Central memory CD4-positive, alpha-beta T cell (primary cell): ENCODE results near the gene MAP3K4.
A peak's percentile ranks its signal among the peaks of the same experiment; 100 is the strongest.

Experiments
- DNase-seq: peaks from one replicate; pipeline ENCODE4 v3.0.0; 2022

The MAP3K4 gene

GRCh38 chr6:161128680-161129196, 137.2 kb downstream of the MAP3K4 start:
- DNase-seq, result peak; percentile 24

DNA sequence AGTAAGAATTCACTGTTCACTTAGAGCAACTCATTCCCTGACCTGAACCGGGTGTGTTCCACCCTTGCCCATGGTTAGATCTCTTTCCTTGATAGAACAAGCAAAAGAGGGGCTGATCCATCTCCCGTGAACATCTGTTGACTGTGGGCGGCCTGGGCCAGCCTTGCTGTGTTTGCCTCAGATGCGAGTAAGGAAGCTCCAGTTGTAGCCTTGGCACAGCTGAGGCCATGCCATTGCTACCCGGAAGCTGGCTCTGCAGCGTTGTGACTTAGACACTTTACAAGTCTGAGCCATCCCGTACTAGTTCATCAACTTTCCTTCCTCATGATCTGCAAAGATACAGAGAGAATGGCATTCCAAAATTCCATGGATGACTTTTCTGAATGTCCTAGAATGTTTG, 139.0 kb downstream of the MAP3K4 start:
- no peak for DNase-seq

DNA sequence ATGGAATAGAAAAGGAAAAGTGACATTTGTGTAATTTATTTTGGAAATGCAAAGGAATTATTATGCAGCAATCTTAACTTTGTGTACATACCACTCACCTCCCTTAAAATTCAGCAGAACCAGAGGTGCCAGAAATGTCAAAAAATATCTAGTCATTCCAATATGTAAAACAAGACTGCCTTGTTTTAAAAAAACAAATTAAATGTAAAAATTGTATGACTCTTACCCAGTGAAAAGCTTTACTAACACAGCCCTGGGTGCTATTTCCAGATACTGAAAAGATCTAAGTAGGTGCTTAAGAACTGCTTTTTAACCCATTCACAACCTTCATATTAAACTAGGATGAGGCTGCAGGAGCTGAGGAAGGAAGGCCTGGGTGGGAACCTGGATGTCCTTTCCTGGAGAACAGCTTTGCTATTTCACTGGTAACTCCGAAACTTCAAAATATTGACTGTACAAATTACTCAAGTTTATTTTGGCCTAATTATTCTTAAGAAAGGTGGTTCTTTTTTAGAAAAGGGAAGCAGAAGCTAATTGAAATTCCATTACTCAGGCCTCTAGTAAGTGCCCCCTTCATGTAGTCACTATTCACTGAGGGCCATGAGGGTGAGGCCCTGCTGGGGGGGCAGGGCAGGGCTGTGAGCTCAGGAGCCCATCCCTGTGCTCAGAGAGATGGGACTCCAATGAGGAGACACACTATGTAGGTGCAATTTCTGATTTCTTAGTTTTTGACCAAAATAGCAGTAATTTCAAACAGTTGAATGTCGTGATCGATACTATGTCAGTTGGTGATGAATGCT, 139.6 kb downstream of the MAP3K4 start:
- DNase-seq, result no peak

DNA sequence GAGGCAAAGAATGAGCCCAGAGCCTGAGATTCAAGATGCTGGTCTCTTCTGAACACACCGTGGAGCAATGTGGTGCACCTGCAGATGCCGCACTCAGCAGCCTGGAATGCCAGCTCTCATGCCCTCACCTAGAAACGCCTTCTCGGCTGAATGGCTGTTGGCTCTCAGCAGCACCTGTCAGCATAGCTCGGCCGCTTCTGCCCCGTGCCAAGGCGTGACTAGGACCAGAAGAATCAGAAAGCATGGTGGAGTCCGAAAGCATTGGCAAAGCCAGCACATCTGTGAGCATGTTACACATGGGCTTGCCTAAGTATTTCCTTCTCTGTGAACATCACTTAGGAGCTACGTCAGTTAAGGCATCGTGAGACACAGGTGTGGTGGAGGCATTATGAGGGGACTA, 140.8 kb downstream of the MAP3K4 start:
- DNase-seq, result no peak

- no peak for DNase-seq
These were observed 142.4 kb downstream of the MAP3K4 start for GRCh38 chr6:161133963-161134362.

- no peak for DNase-seq
These were observed 143.2 kb downstream of the MAP3K4 start for GRCh38 chr6:161134550-161135298.

DNA sequence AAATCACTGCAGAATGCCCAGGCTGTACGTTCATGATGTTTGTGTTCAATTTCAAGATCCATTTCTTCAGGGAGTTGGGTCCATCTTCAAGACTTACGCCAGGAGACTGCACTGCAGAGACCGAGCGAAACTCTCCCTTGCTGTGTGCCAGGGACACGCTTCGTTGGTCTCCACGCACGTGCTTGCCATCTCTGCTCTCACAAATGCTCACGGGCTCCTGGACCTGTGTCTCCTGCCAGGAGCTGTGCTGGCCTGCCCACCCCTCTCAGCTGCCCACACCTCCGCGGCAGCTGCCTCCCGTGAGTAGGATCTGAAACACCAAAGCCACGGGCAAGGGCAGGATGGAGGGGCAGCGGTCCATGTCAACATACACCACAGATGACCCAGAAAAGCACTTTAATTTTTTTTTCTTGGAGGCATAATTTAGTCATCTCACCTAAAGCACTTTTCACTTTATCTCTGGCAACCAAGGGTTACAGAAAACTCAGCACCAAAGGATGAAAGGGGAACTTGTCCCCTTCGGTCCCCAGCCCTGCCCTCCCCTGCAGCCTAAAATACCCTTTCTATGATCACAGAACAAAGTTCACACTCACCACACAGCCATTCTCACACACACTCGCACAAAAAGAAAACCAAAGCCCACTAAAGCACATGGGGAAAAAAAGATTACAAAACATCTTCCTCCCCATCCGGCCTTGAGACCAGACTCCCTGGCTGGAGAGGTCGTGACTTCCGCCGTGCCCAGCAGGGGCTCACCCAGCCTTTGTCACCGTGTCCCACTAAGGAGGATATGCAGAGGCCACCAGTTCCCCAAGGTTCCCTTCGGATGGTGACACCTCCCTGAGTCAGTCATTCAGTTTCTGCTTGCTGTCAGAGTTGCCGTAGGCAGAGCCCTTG, 144.4 kb downstream of the MAP3K4 start:
- DNase-seq, result no peak

DNA sequence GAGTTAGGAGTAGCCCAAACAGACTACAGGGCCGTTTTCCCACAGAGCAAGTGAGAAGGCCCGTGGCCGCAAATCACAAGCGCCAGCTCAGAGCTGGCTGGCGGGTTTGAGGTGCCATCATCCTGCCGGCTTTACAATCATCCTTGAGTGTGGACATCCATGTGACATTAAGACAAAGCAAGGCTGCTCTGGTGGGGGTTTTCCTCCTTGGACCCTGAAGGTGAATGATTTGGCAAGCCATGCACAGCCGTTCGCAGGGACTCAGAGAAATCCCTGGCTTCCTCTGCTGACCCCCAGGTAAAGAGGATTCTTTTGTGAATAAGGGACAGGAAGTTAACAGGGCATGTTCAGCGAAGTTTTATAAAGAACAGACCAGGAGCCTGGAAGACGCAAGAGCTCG, 145.1 kb downstream of the MAP3K4 start:
- DNase-seq, result no peak

DNA sequence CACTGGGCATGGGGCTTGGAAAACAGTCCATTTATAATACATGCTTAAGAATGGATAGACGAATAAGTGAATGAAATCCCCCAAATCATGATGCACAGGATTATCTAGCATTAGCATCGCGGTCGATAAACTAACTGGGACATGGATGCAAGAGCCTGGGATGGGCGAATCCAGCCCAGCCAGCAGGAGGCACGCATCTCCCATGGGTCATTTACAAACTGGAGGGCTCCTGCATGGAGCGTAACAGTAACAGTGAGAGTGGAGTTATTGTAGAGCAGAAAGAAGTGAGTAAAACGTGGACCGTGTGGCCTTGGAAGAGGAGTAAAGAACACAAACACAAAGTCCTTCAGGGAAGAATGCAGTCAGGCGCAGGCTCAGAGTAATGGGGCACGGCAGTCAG, 145.8 kb downstream of the MAP3K4 start:
- no peak for DNase-seq

DNA sequence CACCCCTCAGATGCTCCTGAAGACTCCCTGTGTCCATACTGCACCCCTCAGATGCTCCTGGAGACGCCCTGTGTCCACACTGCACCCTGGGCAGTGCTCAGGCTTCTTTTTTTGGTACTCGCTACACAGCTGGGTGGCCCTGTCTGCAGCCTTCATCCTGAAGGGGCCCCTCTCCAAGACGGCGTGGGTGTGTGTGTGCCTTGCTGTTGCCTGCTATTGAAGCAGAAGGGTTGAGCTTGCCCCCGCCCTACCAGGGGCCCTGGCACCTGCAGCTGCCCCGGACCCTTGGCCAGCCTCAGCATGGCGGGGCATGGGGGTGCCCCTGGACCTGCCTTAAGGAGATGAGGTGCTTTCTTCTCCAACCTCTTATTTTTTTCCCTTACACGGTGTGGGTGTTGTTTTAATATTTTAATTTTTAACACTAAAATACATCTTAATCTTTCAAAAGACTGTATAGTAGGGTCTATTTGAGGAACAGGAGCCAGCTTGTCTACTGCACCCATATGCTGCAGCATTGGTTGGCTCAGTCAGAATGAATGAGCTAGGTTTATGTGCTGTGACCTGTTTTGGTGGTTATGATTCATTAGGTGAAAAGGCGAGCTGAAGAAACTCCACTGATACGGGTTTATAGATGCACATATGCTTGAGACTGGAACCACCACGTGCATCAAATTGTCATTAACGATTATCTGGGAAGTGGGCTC, 146.4 kb downstream of the MAP3K4 start:
- no peak for DNase-seq

- no peak for DNase-seq
These were observed 147.2 kb downstream of the MAP3K4 start for GRCh38 chr6:161138543-161139303.

DNA sequence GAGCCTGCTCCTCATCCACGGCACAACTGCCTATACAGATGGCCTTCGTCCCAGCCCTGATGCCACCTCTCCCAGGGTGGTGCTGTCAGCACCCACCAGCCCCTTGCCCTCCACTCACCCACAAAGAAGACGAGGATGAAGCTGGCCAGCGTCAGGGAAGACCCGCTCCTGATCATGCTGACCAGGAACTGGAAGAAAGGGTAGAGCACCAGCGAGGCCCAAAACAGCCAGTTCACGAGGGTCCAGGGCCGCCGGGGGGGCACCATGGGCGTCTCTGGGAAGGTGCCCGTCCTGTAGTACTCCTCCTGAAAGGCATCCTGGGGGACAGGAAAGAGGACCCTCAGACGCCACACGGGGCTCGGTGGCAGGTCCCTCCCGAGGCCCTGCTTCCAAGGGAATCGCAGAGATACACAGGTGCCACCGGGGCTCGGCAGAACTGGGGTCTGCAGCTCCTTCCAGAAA, 147.8 kb downstream of the MAP3K4 start:
- no peak for DNase-seq

GRCh38 chr6:161139766-161140553, 148.4 kb downstream of the MAP3K4 start:
- DNase-seq, result no peak

- no peak for DNase-seq
These were observed 148.9 kb downstream of the MAP3K4 start for GRCh38 chr6:161140554-161140875.

DNA sequence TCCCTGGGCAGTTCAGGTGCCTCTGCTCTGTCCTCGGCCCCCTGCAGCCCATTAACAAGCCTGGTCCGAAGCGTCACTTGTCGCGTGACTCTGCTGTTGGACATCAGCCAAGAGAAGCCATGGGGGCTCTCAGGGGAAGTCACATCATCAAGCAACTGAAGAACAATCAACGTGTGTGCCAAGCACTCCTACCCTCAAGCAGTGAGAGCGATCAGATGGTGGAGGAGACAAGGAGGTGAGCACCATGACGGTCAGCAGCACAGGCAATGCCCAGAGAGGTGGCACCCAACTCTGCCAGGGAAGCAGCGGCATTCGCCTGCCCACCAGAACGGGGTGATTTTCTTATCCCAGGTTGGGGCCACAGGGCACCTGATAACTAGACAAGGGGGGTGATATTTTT, 149.6 kb downstream of the MAP3K4 start:
- DNase-seq, result no peak

DNA sequence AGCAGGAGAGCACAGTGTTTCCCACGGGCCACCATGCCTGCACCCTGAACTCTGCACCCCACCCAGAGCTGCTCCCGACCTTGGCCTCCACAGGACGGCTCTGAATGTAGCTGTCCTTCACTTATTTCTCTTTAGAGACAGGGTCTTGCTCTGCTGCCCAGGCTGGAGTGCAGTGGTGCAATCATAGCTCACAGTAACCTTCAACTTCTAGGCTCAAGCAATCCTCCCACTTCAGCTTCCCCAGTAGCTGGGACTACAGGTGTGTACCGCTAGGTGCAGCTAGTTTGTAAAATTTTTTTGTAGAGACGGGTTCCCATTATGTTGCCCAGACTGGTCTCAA, 151.4 kb downstream of the MAP3K4 start:
- no peak for DNase-seq

DNA sequence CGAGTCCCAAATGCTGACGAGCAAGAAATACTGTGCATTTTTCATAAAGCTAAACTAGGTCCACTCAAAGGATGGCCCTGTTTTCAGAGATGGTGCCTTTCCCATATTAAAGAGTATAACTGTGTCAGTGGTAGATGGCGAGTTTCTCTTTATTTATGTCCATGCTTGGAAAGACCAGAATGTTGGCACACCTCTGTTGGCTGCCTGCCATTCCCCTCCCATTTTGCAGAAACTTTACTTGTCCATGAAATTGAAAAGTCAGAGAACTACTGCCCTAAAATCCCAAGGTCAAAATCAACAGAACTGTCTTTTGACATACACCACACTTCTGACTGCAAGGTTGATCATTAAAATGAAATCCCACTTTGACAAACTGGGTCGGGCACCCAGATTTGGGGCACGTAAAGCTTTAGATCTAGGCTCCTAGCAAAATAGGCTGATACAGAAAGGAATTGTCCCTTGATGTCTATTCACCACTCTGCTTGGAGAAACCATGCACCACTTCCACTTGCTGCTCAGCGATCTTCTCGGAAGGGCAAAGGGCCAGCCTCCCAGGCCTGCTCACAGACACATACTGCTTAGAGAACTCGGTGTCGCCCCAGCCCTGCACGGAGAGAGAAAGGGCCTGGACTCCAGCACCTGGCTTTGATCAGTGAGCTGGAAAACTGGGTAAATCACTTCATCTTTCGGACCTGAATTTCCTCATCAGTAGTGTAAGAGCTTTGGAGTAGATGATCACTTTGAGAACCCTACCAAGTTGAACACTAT, 152.3 kb downstream of the MAP3K4 start:
- DNase-seq, result no peak

- DNase-seq, result no peak
These were observed 158.6 kb downstream of the MAP3K4 start for GRCh38 chr6:161150136-161150535.

DNA sequence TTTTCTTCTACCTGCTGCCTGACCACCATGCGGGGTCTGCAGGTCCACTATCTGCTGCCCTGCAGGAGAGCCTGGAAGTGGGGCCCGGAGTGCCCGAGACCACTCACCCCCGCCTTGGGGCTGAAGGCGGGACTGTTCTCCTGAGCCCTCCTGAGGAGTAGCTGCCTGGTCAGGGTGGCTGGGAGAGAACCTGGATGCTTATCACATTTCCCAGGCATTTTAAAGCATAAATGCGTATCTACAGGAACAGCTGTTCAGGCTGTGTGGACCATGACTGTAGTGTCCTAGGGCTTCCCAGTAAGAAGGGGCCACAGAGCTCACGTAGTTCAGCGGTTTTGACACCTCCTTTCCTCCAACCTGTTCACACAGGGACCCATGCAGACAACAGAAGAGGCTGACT, 159.0 kb downstream of the MAP3K4 start:
- DNase-seq, result no peak

GRCh38 chr6:161151059-161151645, 159.6 kb downstream of the MAP3K4 start:
- no peak for DNase-seq
